PFSK-1 (cell line): ENCODE results near the gene MTMR11.

Experiments used
- FOXP2 ChIP-seq: optimal IDR thresholded peaks from 2 replicates; pipeline ENCODE3; 2011; ENCODE audit warnings: borderline replicate concordance, control low read depth, inconsistent platforms; ENCODE audit not compliant: insufficient read depth; ENCODE audit errors: extremely low read length, extremely low read depth
- POLR2AphosphoS5 ChIP-seq: IDR thresholded peaks from 2 replicates; pipeline ENCODE4 v1.6.1; 2012; ENCODE audit warnings: low read depth, mild to moderate bottlenecking, control low read depth, low read length, moderate library complexity
- REST ChIP-seq, 2 experiments: IDR thresholded peaks; 2 replicates each; pipeline versions ENCODE4 v1.6.1 to v1.8.0; 2011 to 2012; ENCODE audit warnings: low read depth in 2 of 2, low read length in 2 of 2, control low read depth in 1 of 2, inconsistent platforms in 1 of 2, mild to moderate bottlenecking in 1 of 2, moderate library complexity in 1 of 2; ENCODE audit not compliant: insufficient read depth in 1 of 2
- SIN3A ChIP-seq: IDR thresholded peaks from 2 replicates; pipeline ENCODE4 v1.6.1; 2012; ENCODE audit warnings: mild to moderate bottlenecking, low read length, moderate library complexity, borderline replicate concordance; ENCODE audit not compliant: insufficient read depth
- TAF1 ChIP-seq: IDR thresholded peaks from 2 replicates; pipeline ENCODE4 v1.6.1; 2012; ENCODE audit warnings: low read length, control low read depth, borderline replicate concordance; ENCODE audit not compliant: insufficient read depth

Gene MTMR11

GRCh38 chr1:149965440-149965839, 28.8 kb upstream of the MTMR11 start:
- TF ChIP-seq POLR2AphosphoS5 (no peak), REST (IDR thresholded peaks at IDR 0.05; ENCODE audit: insufficient read depth in 1 of 2, low read depth in 2 of 2, low read length in 2 of 2) (no peak), FOXP2 (no peak), TAF1 (no peak), SIN3A (no peak)

- TF ChIP-seq FOXP2 (no peak), SIN3A (no peak)
These were observed 26.7 kb upstream of the MTMR11 start for GRCh38 chr1:149963358-149963757.

DNA sequence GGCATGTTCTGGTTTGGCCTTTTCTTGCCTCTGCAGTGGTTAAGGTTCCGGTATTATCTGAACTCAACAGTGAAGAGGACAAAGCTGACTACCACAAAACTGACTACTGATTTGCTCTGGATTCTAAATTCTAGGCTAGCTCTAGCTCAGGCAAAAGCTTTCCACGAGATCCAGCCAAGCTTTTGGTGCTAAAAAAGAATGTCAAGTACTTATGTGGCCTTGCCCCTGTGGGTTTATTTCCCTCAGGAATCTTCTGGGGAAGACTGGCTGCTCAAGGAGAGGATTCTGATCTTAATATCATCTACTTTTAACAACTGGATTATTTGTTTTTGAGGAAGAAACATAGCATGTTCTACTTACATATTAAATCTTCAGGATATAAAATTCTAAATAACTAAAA, 26.1 kb upstream of the MTMR11 start:
- TF ChIP-seq TAF1 (no peak), SIN3A (no peak), REST (IDR thresholded peaks at IDR 0.05; ENCODE audit: insufficient read depth in 1 of 2, low read depth in 2 of 2, low read length in 2 of 2) (no peak), POLR2AphosphoS5 (no peak), FOXP2 (no peak)

DNA sequence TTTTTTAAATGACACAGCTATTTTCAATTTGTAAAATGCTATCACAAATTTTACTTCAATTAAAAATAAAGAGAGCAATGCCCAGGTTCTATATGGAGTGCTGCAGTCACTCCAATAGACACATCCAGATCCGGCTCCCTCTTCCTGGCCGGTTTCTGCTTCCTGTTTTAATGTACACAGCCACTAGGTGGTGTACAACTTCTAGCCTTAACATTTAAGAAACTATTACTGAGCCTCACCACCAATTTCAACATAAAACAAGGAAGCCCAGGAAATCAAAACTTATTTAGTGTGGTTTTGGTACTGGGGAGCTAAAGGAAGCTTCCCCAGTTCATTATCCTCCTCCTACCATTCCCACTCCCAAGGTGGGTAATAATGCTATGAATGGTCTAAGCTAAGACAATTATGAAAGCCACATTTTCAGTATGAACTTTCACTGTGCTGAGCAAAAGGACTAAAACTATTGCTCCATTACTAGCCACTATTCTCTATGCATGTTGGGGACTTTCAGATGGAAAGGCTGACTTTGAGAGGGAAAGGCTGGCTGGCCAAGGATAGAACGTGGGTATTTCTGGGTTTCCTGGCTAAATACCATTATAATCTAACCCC, 25.5 kb upstream of the MTMR11 start:
- TF ChIP-seq POLR2AphosphoS5 (no peak), SIN3A (no peak), REST (IDR thresholded peaks at IDR 0.05; ENCODE audit: insufficient read depth in 1 of 2, low read depth in 2 of 2, low read length in 2 of 2) (no peak), TAF1 (no peak), FOXP2 (no peak)

- TF ChIP-seq FOXP2 = no peak
- TF ChIP-seq TAF1 = no peak
- no peak for TF ChIP-seq REST (IDR thresholded peaks at IDR 0.05; ENCODE audit: insufficient read depth in 1 of 2, low read depth in 2 of 2, low read length in 2 of 2)
- no peak for TF ChIP-seq POLR2AphosphoS5
- no peak for TF ChIP-seq SIN3A
These were observed 13.2 kb upstream of the MTMR11 start for GRCh38 chr1:149949911-149950310.
